Astrocyte (in vitro differentiated cells and primary cell): Measurements from ENCODE around the gene BMPR1B. TPM values are rescaled to one million over a fixed set of nuclear protein-coding genes. Genes with fewer than 3 reads are reported as not detected.

Experiments used
- DNase-seq: peaks from one replicate; pipeline ENCODE4 v3.0.0-alpha.2; 2010; ENCODE audit warnings: low read depth
- FAIRE-seq: peaks from 2 replicates; lab custom pipeline; 2011; peaks lifted over from hg19 to GRCh38; lab: Jason Lieb, UNC
- H2AFZ ChIP-seq: 2 replicates; pipeline ENCODE4 v1.6.0; 2012; ENCODE audit warnings: low read depth, low read length, inconsistent platforms
- H3K27ac ChIP-seq: 2 replicates; pipeline ENCODE4 v1.5.1; 2011; ENCODE audit warnings: low read depth, low read length, inconsistent platforms
- H3K27me3 ChIP-seq: 2 replicates; pipeline ENCODE4 v1.6.0; 2011; ENCODE audit warnings: low read length, inconsistent platforms; ENCODE audit not compliant: insufficient read depth
- H3K36me3 ChIP-seq: 2 replicates; pipeline ENCODE4 v1.5.1; 2011; ENCODE audit warnings: low read length, inconsistent platforms; ENCODE audit not compliant: insufficient read depth
- H3K4me1 ChIP-seq: 2 replicates; pipeline ENCODE4 v1.5.1; 2011; ENCODE audit warnings: low read length, inconsistent platforms; ENCODE audit not compliant: insufficient read depth
- H3K4me2 ChIP-seq: 2 replicates; pipeline ENCODE4 v1.6.0; 2012; ENCODE audit warnings: low read length, inconsistent platforms
- H3K4me3 ChIP-seq: 2 replicates; pipeline ENCODE4 v1.5.1; 2011; ENCODE audit warnings: low read depth, mild to moderate bottlenecking, low read length, inconsistent platforms; ENCODE audit not compliant: insufficient read depth
- H3K79me2 ChIP-seq: 2 replicates; pipeline ENCODE4 v1.6.0; 2012; ENCODE audit warnings: mild to moderate bottlenecking, low read length, inconsistent platforms; ENCODE audit not compliant: insufficient read depth
- H3K9ac ChIP-seq: 2 replicates; pipeline ENCODE4 v1.6.0; 2012; ENCODE audit warnings: mild to moderate bottlenecking, low read length, inconsistent platforms
- H3K9me3 ChIP-seq: 2 replicates; pipeline ENCODE4 v1.5.1; 2012; ENCODE audit warnings: low read depth, mild to moderate bottlenecking, low read length, inconsistent platforms; ENCODE audit not compliant: insufficient read depth
- H4K20me1 ChIP-seq: 2 replicates; pipeline ENCODE4 v1.6.0; 2012; ENCODE audit warnings: low read length, inconsistent platforms; ENCODE audit not compliant: insufficient read depth
- H3K27ac Mint-ChIP-seq: one replicate; pipeline ENCODE4 v1.8.0; 2021; ENCODE audit warnings: mild to moderate bottlenecking, mixed read lengths; ENCODE audit not compliant: unreplicated experiment
- H3K27me3 Mint-ChIP-seq: one replicate; pipeline ENCODE4 v1.8.0; 2021; ENCODE audit warnings: low read depth, mixed read lengths; ENCODE audit not compliant: unreplicated experiment
- H3K36me3 Mint-ChIP-seq: one replicate; pipeline ENCODE4 v1.8.0; 2021; ENCODE audit warnings: low read depth, mixed read lengths; ENCODE audit not compliant: unreplicated experiment
- H3K4me1 Mint-ChIP-seq: one replicate; pipeline ENCODE4 v1.8.0; 2021; ENCODE audit warnings: low read depth, mixed read lengths; ENCODE audit not compliant: unreplicated experiment
- H3K4me3 Mint-ChIP-seq: one replicate; pipeline ENCODE4 v1.8.0; 2021; ENCODE audit warnings: mild to moderate bottlenecking, moderate library complexity, mixed read lengths; ENCODE audit not compliant: unreplicated experiment
- H3K9me3 Mint-ChIP-seq: one replicate; pipeline ENCODE4 v1.8.0; 2021; ENCODE audit warnings: mild to moderate bottlenecking, mixed read lengths; ENCODE audit not compliant: unreplicated experiment
- EZH2 ChIP-seq: IDR thresholded peaks from 2 replicates; pipeline ENCODE4 v1.6.1; 2012; ENCODE audit warnings: mild to moderate bottlenecking, low read length, inconsistent platforms; ENCODE audit not compliant: insufficient read depth
- total RNA-seq: library from RNA; stranded (reverse); gene quantifications from 2 replicates; pipeline ENCODE4 v1.2.1, GENCODE V29; 2021
- TF ChIP-seq, protein P1 (sequence below): IDR thresholded peaks from 2 replicates; pipeline ENCODE4 v1.5.1; 2011; ENCODE audit warnings: low read depth, mild to moderate bottlenecking, inconsistent platforms, low read length, moderate library complexity; ENCODE audit not compliant: insufficient read depth

BMPR1B gene
- total RNA-seq, 1 donor from 2014 or later, result 14.1 TPM

DNA sequence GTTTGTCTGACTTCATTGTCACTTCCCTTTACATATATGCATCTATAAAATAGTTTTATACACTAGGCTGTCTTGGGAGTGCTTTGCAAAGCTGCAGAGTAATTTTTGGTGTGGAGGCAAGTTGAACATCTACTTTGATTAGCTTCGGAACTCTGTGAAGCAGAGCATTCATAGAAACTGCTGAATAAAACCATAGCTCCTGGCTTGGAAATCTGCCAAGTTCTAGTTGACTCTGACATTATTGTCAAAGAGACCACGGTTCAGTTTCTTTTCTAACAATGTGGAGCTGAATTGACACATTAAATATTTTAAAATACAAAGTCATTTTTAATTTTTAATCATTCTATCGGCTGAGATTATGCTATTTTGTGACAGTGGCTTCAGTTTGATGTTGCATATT lies 335.0 kb downstream of the BMPR1B start:
- FAIRE-seq (no peak), DNase-seq (no peak)
- H3K4me1 Mint-ChIP-seq, result peaks cover 18% of the 10 kb centered on the region
- no peaks in the 10 kb centered on the region for H3K9me3 Mint-ChIP-seq
- Histone ChIP-seq H3K4me3 (no peak overlapping the region), H3K9ac (no peak overlapping the region), H3K4me2 (no peak overlapping the region), H3K4me1 (peaks cover 3% of the 10 kb centered on the region), H3K27me3 (no peaks in the 10 kb centered on the region), H4K20me1 (no peaks in the 10 kb centered on the region), H3K9me3 (no peaks in the 10 kb centered on the region), H2AFZ (no peak overlapping the region), H3K79me2 (no peaks in the 10 kb centered on the region), H3K36me3 (no peaks in the 10 kb centered on the region), H3K27ac (no peak overlapping the region)
- H3K27me3 Mint-ChIP-seq, result no peaks in the 10 kb centered on the region
- H3K36me3 Mint-ChIP-seq, result no peaks in the 10 kb centered on the region
- no peak overlapping the region for H3K27ac Mint-ChIP-seq
- H3K4me3 Mint-ChIP-seq, result no peak overlapping the region
- TF ChIP-seq EZH2, result no peak
- TF ChIP-seq, protein P1, sequence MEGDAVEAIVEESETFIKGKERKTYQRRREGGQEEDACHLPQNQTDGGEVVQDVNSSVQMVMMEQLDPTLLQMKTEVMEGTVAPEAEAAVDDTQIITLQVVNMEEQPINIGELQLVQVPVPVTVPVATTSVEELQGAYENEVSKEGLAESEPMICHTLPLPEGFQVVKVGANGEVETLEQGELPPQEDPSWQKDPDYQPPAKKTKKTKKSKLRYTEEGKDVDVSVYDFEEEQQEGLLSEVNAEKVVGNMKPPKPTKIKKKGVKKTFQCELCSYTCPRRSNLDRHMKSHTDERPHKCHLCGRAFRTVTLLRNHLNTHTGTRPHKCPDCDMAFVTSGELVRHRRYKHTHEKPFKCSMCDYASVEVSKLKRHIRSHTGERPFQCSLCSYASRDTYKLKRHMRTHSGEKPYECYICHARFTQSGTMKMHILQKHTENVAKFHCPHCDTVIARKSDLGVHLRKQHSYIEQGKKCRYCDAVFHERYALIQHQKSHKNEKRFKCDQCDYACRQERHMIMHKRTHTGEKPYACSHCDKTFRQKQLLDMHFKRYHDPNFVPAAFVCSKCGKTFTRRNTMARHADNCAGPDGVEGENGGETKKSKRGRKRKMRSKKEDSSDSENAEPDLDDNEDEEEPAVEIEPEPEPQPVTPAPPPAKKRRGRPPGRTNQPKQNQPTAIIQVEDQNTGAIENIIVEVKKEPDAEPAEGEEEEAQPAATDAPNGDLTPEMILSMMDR, result no peak

DNA sequence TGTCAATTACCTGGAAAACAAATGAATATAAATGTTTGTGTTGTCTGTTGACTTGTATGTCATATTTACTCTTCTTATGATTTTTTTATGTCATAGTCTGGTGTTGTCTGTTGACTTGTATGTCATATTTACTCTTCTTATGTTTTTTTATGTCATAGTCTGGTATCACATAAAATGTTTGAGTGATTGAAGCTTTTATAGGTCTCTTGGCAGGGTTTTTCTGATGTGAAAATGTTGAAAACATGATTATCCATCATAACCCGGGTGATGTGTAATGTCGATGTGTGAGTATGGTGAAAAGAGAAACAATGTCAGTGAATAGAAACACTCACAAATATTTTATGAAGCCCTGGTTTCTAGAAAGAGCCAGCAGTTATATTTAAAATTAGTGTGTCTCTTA lies 335.7 kb downstream of the BMPR1B start:
- Histone ChIP-seq H3K79me2 (no peaks in the 10 kb centered on the region), H4K20me1 (no peaks in the 10 kb centered on the region), H3K4me3 (no peak overlapping the region), H3K9me3 (no peaks in the 10 kb centered on the region), H3K4me1 (peaks cover 3% of the 10 kb centered on the region), H2AFZ (no peak overlapping the region), H3K27ac (no peak overlapping the region), H3K27me3 (no peaks in the 10 kb centered on the region), H3K4me2 (no peak overlapping the region), H3K9ac (no peak overlapping the region), H3K36me3 (no peaks in the 10 kb centered on the region)
- DNase-seq (no peak), FAIRE-seq (no peak)
- no peak overlapping the region for H3K27ac Mint-ChIP-seq
- H3K4me3 Mint-ChIP-seq, result no peak overlapping the region
- H3K9me3 Mint-ChIP-seq, result no peaks in the 10 kb centered on the region
- H3K4me1 Mint-ChIP-seq, result peaks cover 12% of the 10 kb centered on the region
- H3K27me3 Mint-ChIP-seq, result no peaks in the 10 kb centered on the region
- no peaks in the 10 kb centered on the region for H3K36me3 Mint-ChIP-seq
- TF ChIP-seq, protein P1, result no peak
- no peak for TF ChIP-seq EZH2

DNA sequence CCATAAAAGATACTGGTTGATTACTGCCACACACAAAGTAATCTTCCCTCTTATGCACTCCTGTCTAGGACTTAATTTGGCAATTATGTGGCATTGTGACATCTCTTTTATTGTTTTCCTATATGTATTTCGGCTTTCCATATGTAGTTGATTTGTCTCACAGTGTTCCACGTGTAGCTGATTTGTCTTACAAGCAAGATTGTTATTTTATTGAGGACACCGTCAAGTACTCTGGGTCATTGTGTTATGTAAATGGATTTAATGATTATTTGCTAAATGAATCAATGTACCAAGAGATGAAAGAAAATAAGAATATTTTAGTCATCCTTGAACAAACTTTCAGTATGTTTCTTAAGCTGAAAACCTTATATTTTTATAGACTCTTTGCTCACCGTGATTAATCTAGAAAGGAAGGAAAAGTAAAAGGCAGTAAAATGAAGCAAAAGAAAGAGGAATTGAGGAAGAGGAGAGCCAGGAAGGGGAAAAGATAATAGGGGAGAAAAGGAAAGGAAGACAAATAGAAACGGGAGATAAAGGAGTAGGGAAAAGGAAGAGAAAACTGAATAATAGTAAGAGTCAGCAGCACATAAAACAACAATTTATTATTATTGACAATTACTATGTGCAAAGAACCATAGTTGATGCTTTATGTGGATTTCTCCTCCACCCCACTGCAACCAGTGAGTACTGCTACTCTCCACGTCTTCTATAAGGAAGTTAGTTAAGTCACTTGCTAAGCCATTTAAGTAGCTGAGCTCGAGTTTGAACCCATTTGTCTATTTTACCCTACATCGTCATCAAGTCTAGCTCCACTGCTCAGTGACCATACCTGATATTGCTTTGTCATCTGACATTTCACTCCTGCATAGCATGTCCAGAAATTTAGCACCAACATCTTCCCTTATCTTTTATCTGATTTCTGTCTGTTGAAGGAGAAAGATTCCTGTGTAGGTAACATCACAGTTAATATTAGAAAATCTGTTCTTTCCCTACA lies 336.5 kb downstream of the BMPR1B start:
- H3K36me3 ChIP-seq, result no peaks in the 10 kb centered on the region
- Mint-ChIP-seq H3K27ac (no peak overlapping the region), H3K4me3 (no peak overlapping the region), H3K36me3 (no peaks in the 10 kb centered on the region), H3K9me3 (no peaks in the 10 kb centered on the region), H3K27me3 (no peaks in the 10 kb centered on the region), H3K4me1 (peaks cover 12% of the 10 kb centered on the region)
- no peaks in the 10 kb centered on the region for H3K27me3 ChIP-seq
- TF ChIP-seq EZH2, result no peak
- TF ChIP-seq, protein P1, result no peak
- H2AFZ ChIP-seq, result no peak overlapping the region
- H3K9me3 ChIP-seq, result no peaks in the 10 kb centered on the region
- H3K4me3 ChIP-seq, result no peak overlapping the region
- no peak overlapping the region for H3K27ac ChIP-seq
- H3K9ac ChIP-seq, result no peak overlapping the region
- DNase-seq (no peak), FAIRE-seq (peak; percentile 5)
- peaks cover 3% of the 10 kb centered on the region for H3K4me1 ChIP-seq
- no peak overlapping the region for H3K4me2 ChIP-seq
- H4K20me1 ChIP-seq, result no peaks in the 10 kb centered on the region
- no peaks in the 10 kb centered on the region for H3K79me2 ChIP-seq
